MCF 10A (cell line): Measurements from ENCODE around the gene POLE. TPM values are rescaled to one million over a fixed set of nuclear protein-coding genes. Genes with fewer than 3 reads are reported as not detected.

Experiments used
- BruUV-seq: library from RNA; stranded (reverse); fragments of 400-500 nt; replicated peaks from 2 replicates; lab custom pipeline; 2021; lab: Mats Ljungman, UMichigan
- CTCF ChIA-PET: fragments of 300-600 bp; sonication (Branson Sonifier 250); formaldehyde crosslinking; extraction: SDS; loops from one replicate; lab custom pipeline; 2021; ENCODE audit warnings: antibody characterized with exemption, inconsistent platforms; lab: Yijun Ruan, JAX
- POLR2A ChIA-PET: fragments of 300-600, 350-650 bp; sonication (Branson Sonifier 250); formaldehyde crosslinking; extraction: SDS; loops from one replicate; lab custom pipeline; 2020; ENCODE audit warnings: antibody characterized with exemption, inconsistent platforms; lab: Yijun Ruan, JAX
- DNase-seq: peaks from one replicate; pipeline ENCODE4 v3.0.0-alpha.2; 2018; ENCODE audit not compliant: unreplicated experiment
- H3K27ac Mint-ChIP-seq: one replicate; pipeline ENCODE4 v1.8.0; 2022; ENCODE audit warnings: mild to moderate bottlenecking, low read depth, mixed read lengths; ENCODE audit not compliant: unreplicated experiment
- H3K27me3 Mint-ChIP-seq: one replicate; pipeline ENCODE4 v1.8.0; 2022; ENCODE audit warnings: mixed read lengths; ENCODE audit not compliant: insufficient read depth, unreplicated experiment
- H3K36me3 Mint-ChIP-seq: one replicate; pipeline ENCODE4 v1.8.0; 2022; ENCODE audit warnings: mild to moderate bottlenecking, moderate library complexity, mixed read lengths; ENCODE audit not compliant: insufficient read depth, unreplicated experiment
- H3K4me1 Mint-ChIP-seq: one replicate; pipeline ENCODE4 v1.8.0; 2022; ENCODE audit warnings: mixed read lengths; ENCODE audit not compliant: insufficient read depth, unreplicated experiment
- H3K4me3 Mint-ChIP-seq: one replicate; pipeline ENCODE4 v1.8.0; 2022; ENCODE audit warnings: mild to moderate bottlenecking, moderate library complexity, mixed read lengths; ENCODE audit not compliant: unreplicated experiment
- H3K9me3 Mint-ChIP-seq: one replicate; pipeline ENCODE4 v1.8.0; 2022; ENCODE audit warnings: mixed read lengths; ENCODE audit not compliant: unreplicated experiment
- intact Hi-C: fragments of 100-400 bp; cut with micrococcal nuclease; formaldehyde crosslinking; loops from 2 replicates; pipeline ENCODE4 v1.14.1; 2022
- total RNA-seq: library from RNA; stranded (reverse); gene quantifications from 2 replicates; pipeline ENCODE4 v1.2.3, GENCODE V29; 2022
- TF ChIP-seq, protein P1 (sequence below): fragments of 200-600 bp; IDR thresholded peaks from one replicate; pipeline ENCODE4 v1.8.0; 2022; ENCODE audit warnings: antibody characterized with exemption, mild to moderate bottlenecking; ENCODE audit not compliant: unreplicated experiment

Gene POLE
- total RNA-seq, 1 experiment from 2014 or later, result 36.3 TPM

- DNase-seq, result no peak
- intact Hi-C loops, result no loop called here
- TF ChIP-seq, protein P1, sequence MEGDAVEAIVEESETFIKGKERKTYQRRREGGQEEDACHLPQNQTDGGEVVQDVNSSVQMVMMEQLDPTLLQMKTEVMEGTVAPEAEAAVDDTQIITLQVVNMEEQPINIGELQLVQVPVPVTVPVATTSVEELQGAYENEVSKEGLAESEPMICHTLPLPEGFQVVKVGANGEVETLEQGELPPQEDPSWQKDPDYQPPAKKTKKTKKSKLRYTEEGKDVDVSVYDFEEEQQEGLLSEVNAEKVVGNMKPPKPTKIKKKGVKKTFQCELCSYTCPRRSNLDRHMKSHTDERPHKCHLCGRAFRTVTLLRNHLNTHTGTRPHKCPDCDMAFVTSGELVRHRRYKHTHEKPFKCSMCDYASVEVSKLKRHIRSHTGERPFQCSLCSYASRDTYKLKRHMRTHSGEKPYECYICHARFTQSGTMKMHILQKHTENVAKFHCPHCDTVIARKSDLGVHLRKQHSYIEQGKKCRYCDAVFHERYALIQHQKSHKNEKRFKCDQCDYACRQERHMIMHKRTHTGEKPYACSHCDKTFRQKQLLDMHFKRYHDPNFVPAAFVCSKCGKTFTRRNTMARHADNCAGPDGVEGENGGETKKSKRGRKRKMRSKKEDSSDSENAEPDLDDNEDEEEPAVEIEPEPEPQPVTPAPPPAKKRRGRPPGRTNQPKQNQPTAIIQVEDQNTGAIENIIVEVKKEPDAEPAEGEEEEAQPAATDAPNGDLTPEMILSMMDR, result no peak
- no peaks in the 10 kb centered on the region for H3K9me3 Mint-ChIP-seq
- ChIA-PET POLR2A (no interaction called here), CTCF (interaction anchor here (4.1 kb wide), 1 partner anchor 192 kb away, joined by 27 read pairs; no protein-coding TSS in a partner anchor)
- BruUV-seq, result no TSS peak
- no peak overlapping the region for H3K4me3 Mint-ChIP-seq
- H3K27ac Mint-ChIP-seq, result no peak overlapping the region
- H3K27me3 Mint-ChIP-seq, result peaks cover 81% of the 10 kb centered on the region
- H3K36me3 Mint-ChIP-seq, result peaks cover 6% of the 10 kb centered on the region
- no peaks in the 10 kb centered on the region for H3K4me1 Mint-ChIP-seq
These were observed 80.2 kb downstream of the POLE start for GRCh38 chr12:132606927-132607326.

DNA sequence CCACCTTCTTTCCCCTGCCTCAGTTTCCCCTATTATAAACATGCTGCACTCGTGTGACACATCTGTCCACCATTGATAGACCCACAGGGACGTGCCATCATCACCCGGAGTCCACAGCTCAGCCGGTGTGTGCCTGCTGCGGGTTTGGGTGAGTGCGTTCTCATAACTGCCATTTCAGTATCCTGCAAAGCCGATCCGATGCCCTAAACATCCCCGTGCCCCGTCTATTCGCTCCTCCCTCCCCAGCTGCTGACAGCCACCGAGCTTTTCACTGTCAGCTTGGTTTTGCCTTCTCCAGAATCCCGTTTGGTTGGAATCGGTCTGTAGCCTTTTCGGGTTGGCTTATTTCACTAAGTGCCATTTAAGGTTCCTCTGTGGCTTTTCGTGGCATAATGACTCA is 80.7 kb downstream of the POLE start:
- Mint-ChIP-seq H3K4me3 (no peak overlapping the region), H3K27ac (no peak overlapping the region), H3K4me1 (no peaks in the 10 kb centered on the region), H3K27me3 (peaks cover 81% of the 10 kb centered on the region), H3K9me3 (no peaks in the 10 kb centered on the region), H3K36me3 (peaks cover 6% of the 10 kb centered on the region)
- BruUV-seq, result no TSS peak
- TF ChIP-seq, protein P1, result no peak
- no peak for DNase-seq
- POLR2A ChIA-PET, result no interaction called here
- intact Hi-C loops, result no loop called here
- CTCF ChIA-PET, result no interaction called here

DNA sequence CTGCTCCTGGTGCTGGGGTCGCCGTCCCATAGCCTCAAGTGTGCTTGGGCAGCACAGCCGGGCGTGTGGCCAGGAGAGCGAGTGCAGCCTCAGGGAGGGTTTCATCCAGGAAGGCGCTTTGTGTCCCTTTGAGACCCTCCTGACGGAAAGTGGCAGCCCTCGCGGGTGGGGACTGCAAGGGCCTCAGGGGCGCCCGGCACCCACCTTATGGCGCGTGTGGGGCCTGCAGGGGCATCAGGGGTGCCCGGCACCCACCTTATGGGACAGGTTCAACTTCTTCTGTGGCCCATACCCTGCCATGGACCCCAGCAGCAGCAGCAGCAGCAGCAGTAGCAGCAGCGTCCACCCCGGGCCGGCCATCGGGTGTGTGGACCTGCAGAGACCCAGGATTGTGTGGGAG is 81.2 kb downstream of the POLE start:
- H3K4me3 Mint-ChIP-seq, result no peak overlapping the region
- H3K27me3 Mint-ChIP-seq, result peaks cover 81% of the 10 kb centered on the region
- BruUV-seq, result no TSS peak
- peaks cover 4% of the 10 kb centered on the region for H3K36me3 Mint-ChIP-seq
- H3K4me1 Mint-ChIP-seq, result no peaks in the 10 kb centered on the region
- intact Hi-C loops, result no loop called here
- CTCF ChIA-PET, result interaction anchor here (1.2 kb wide), 1 partner anchor 9 kb away, joined by 3 read pairs; no protein-coding TSS in a partner anchor
- TF ChIP-seq, protein P1, result no peak
- H3K9me3 Mint-ChIP-seq, result no peaks in the 10 kb centered on the region
- DNase-seq, result no peak
- POLR2A ChIA-PET, result no interaction called here
- H3K27ac Mint-ChIP-seq, result no peak overlapping the region

- H3K36me3 Mint-ChIP-seq, result no peaks in the 10 kb centered on the region
- CTCF ChIA-PET, result interaction anchor here (0.7 to 1.2 kb wide), 3 partner anchors 10 to 89 kb away, joined by 3 read pairs; no protein-coding TSS in a partner anchor
- no peaks in the 10 kb centered on the region for H3K9me3 Mint-ChIP-seq
- H3K4me1 Mint-ChIP-seq, result no peaks in the 10 kb centered on the region
- no peak for DNase-seq
- H3K27me3 Mint-ChIP-seq, result peaks cover 80% of the 10 kb centered on the region
- no TSS peak for BruUV-seq
- POLR2A ChIA-PET, result no interaction called here
- intact Hi-C loops, result no loop called here
- H3K27ac Mint-ChIP-seq, result no peak overlapping the region
- TF ChIP-seq, protein P1, result no peak
- no peak overlapping the region for H3K4me3 Mint-ChIP-seq
These were observed 82.3 kb downstream of the POLE start for GRCh38 chr12:132604668-132605441.
